K562 (cell line): Measurements from ENCODE around the gene PTPN20. TPM values are rescaled to one million over a fixed set of nuclear protein-coding genes. Genes with fewer than 3 reads are reported as not detected.

Source experiments
- ATAC-seq: fragments of 200-7000 bp; cut with Tn5 transposase; 3 replicates; pipeline ENCODE4 v1.9.1; 2020; ENCODE audit warnings: moderate library complexity
- BruUV-seq: library from RNA; stranded (reverse); fragments of 400-500 nt; replicated peaks from 2 replicates; lab custom pipeline; 2021; lab: Mats Ljungman, UMichigan
- CTCF ChIA-PET: fragments of 300-600 bp; formaldehyde crosslinking; extraction: SDS; loops from one replicate; lab custom pipeline; 2021; ENCODE audit warnings: low intra/inter-chr PET ratio; lab: Yijun Ruan, JAX
- POLR2A ChIA-PET: fragments of 300-600, 350-650 bp; sonication (Branson Sonifier 250); formaldehyde crosslinking; extraction: SDS; loops from one replicate; lab custom pipeline; 2021; ENCODE audit warnings: antibody characterized with exemption, inconsistent platforms; lab: Yijun Ruan, JAX
- DNase-seq, 4 experiments: peaks; one replicate each; pipeline versions ENCODE4 v3.0.0 to v3.0.0-alpha.2; 2011 to 2018; ENCODE audit warnings: low spot score in 3 of 4, mixed read lengths in 3 of 4; ENCODE audit errors: extremely low read depth in 1 of 4
- FAIRE-seq: peaks from 2 replicates; lab custom pipeline; 2011; peaks lifted over from hg19 to GRCh38; lab: Jason Lieb, UNC
- H2AFZ ChIP-seq: 2 replicates; pipeline ENCODE4 v1.6.0; 2011; ENCODE audit warnings: low read depth, low read length, control low read depth, inconsistent platforms
- H3K27ac ChIP-seq: fragments of 200-600 bp; 3 replicates; pipeline ENCODE4 v1.8.0; 2011; ENCODE audit warnings: low read depth, mild to moderate bottlenecking, control low read depth, inconsistent platforms, low read length, moderate library complexity, mixed read lengths; ENCODE audit errors: extremely low read depth
- H3K27me3 ChIP-seq, 2 experiments: fragments of 300-600 bp in 1 of 2; 2 replicates in 1 of 2; 3 replicates in 1 of 2; pipeline versions ENCODE4 v1.6.0 to v1.8.0; 2011; ENCODE audit warnings: inconsistent platforms in 2 of 2, low read length in 2 of 2, mild to moderate bottlenecking in 1 of 2, mixed read lengths in 1 of 2, moderate library complexity in 1 of 2; ENCODE audit not compliant: control insufficient read depth in 2 of 2, insufficient read depth in 2 of 2
- H3K36me3 ChIP-seq: fragments of 300-600 bp; 3 replicates; pipeline ENCODE4 v1.8.0; 2011; ENCODE audit warnings: mild to moderate bottlenecking, low read length, inconsistent platforms; ENCODE audit not compliant: control insufficient read depth, insufficient read depth
- H3K4me1 ChIP-seq, 2 experiments: fragments of 200-600 bp in 1 of 2; replicated peaks in 1 of 2; 2 replicates in 1 of 2; 3 replicates in 1 of 2; pipeline versions ENCODE4 v1.5.1 to v1.8.0; 2011; ENCODE audit warnings: inconsistent platforms in 2 of 2, low read length in 2 of 2, mild to moderate bottlenecking in 1 of 2, mixed read lengths in 1 of 2, moderate library complexity in 1 of 2; ENCODE audit not compliant: control insufficient read depth in 2 of 2, insufficient read depth in 2 of 2
- H3K4me2 ChIP-seq: 2 replicates; pipeline ENCODE4 v1.6.1; 2011; ENCODE audit warnings: low read length, control low read depth, inconsistent platforms, mixed read lengths; ENCODE audit not compliant: insufficient read depth
- H3K4me3 ChIP-seq: fragments of 200-600 bp; sonication (generic), shearing (Covaris generic); 2 replicates; pipeline ENCODE4 v1.5.1; 2016; ENCODE audit warnings: control low read depth, inconsistent platforms
- H3K79me2 ChIP-seq: fragments of 200-600 bp; 3 replicates; pipeline ENCODE4 v1.8.0; 2011; ENCODE audit warnings: low read length, inconsistent platforms; ENCODE audit not compliant: control insufficient read depth, insufficient read depth
- H3K9ac ChIP-seq, 2 experiments: 2 replicates each; pipeline versions ENCODE4 v1.6.0 to v1.6.1; 2011; ENCODE audit warnings: low read depth in 2 of 2, low read length in 2 of 2, control low read depth in 1 of 2, inconsistent platforms in 1 of 2, mild to moderate bottlenecking in 1 of 2, mixed read lengths in 1 of 2; ENCODE audit not compliant: insufficient read depth in 1 of 2
- H3K9me1 ChIP-seq: one replicate; pipeline ENCODE4 v1.6.0; 2011; ENCODE audit warnings: inconsistent platforms, mild to moderate bottlenecking, low read length, moderate library complexity; ENCODE audit not compliant: control insufficient read depth, insufficient read depth
- H3K9me3 ChIP-seq: replicated peaks from 2 replicates; pipeline ENCODE4 v1.5.1; 2011; ENCODE audit warnings: low read depth, low read length, inconsistent platforms; ENCODE audit not compliant: control insufficient read depth, insufficient read depth
- H4K20me1 ChIP-seq: replicated peaks from 2 replicates; pipeline ENCODE4 v1.6.1; 2011; ENCODE audit warnings: low read length, inconsistent platforms, mixed read lengths; ENCODE audit not compliant: control insufficient read depth, insufficient read depth
- CBFA2T3 ChIP-seq: fragments of 450-650 bp; IDR thresholded peaks from 2 replicates; pipeline ENCODE4 v1.6.1; 2017
- CEBPB ChIP-seq: fragments of 450-650 bp; IDR thresholded peaks from 2 replicates; pipeline ENCODE4 v1.6.1; 2016; ENCODE audit warnings: missing genetic modification characterization, missing compliant biosample characterization
- DACH1 ChIP-seq: fragments of 450-650 bp; IDR thresholded peaks from 2 replicates; pipeline ENCODE4 v1.6.1; 2018; ENCODE audit not compliant: partially characterized antibody
- GATAD2B ChIP-seq: fragments of 450-650 bp; IDR thresholded peaks from 2 replicates; pipeline ENCODE4 v1.6.1; 2017; ENCODE audit warnings: mild to moderate bottlenecking, borderline replicate concordance
- HNRNPLL ChIP-seq: fragments of 200-400 bp; formaldehyde crosslinking; IDR thresholded peaks from 2 replicates; pipeline ENCODE4 v1.6.1; 2017; ENCODE audit warnings: low read length, low read depth, mild to moderate bottlenecking; ENCODE audit not compliant: poor library complexity, severe bottlenecking
- IFI16 ChIP-seq: fragments of 250-450 bp; sonication (Bioruptor Pico); IDR thresholded peaks from 2 replicates; pipeline ENCODE4 v2.1.2; 2022; ENCODE audit warnings: mild to moderate bottlenecking, inconsistent platforms
- MTA1 ChIP-seq: fragments of 450-650 bp; IDR thresholded peaks from 2 replicates; pipeline ENCODE4 v1.6.1; 2017; ENCODE audit warnings: borderline replicate concordance
- in situ Hi-C: fragments of 300-500 bp; cut with MboI; formaldehyde crosslinking; loops from 4 replicates; pipeline ENCODE4 v1.15.0; 2018; ENCODE audit warnings: inconsistent platforms, mixed read lengths
- intact Hi-C: fragments of 100-400 bp; cut with micrococcal nuclease; formaldehyde crosslinking; loops from 2 replicates; pipeline ENCODE4 v1.14.2; 2022
- polyA plus RNA-seq, 8 experiments: library from polyadenylated mRNA; depleted of rRNA in 4 of 8; stranded (reverse) in 5 of 8; unstranded in 3 of 8; fragments of >200 nt; fragmentation: Nextera tagmentation in 2 of 8; fragmentation: Illumina TruSeq in 1 of 8; extraction: Ambion mirVana in 2 of 8; extraction: Trizol in 1 of 8; gene quantifications; 2 replicates each; pipeline versions ENCODE4 v1.2.1 to v1.2.3, GENCODE V29; 2011 to 2014; ENCODE audit warnings: inconsistent platforms in 1 of 8, missing spikeins in 1 of 8
- total RNA-seq, 7 experiments: library from RNA; depleted of rRNA in 6 of 7; stranded (reverse); fragments of >200 nt in 6 of 7; fragmentation: Illumina TruSeq in 2 of 7; extraction: Trizol in 2 of 7; gene quantifications; 2 replicates each; pipeline versions ENCODE4 v1.2.1 to v1.2.3, GENCODE V29; 2011 to 2021; ENCODE audit warnings: low replicate concordance in 1 of 7
- TF ChIP-seq, protein P1 (sequence below): fragments of 450-650 bp; IDR thresholded peaks from 2 replicates; pipeline ENCODE4 v1.6.1; 2016; ENCODE audit warnings: antibody characterized with exemption

The PTPN20 gene
- total and polyA plus RNA-seq, 9 of the 15 experiments (the other 6 are each of a cell fraction or from before 2014, with no cell fraction given): 0.03 to 0.18 (median 0.10) TPM; not detected in 6

DNA sequence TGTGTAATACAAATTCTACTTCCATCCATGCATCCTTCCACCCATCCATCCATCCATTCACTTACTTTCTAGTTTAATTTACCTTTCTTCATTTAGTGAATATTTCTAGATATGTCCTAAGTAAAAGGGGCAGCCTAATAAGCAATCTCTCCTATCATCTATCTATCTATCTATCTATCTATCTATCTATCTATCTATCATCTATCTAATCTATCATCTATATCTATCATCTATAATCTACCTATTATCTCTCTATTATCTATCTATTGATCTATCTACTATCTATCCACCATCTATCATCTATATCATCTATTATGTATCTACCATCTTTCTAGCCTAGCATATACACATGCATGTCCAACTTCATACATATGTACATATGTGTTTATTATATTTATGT lies 104.2 kb downstream of the PTPN20 start:
- no peak overlapping the region for H3K4me3 ChIP-seq
- in situ Hi-C loops: no loop called here
- H3K9ac ChIP-seq: no peak overlapping the region
- POLR2A ChIA-PET: interaction anchor here (0.7 kb wide), 1 partner anchor 27 kb away, joined by 3 read pairs; no protein-coding TSS in a partner anchor
- DNase-seq: no peak
- H3K9me3 ChIP-seq: no peaks in the 10 kb centered on the region
- peaks cover 0 to 7% of the 10 kb centered on the region in 2 experiments; a peak in 1 of 5 replicates for H3K4me1 ChIP-seq
- peak; percentile 75; the same call in 1 of the 2 replicates for TF ChIP-seq MTA1
- no peak for TF ChIP-seq IFI16 (CRISPR knock-in tag)
- TF ChIP-seq DACH1: peak; percentile 94
- no peak for TF ChIP-seq HNRNPLL
- TF ChIP-seq, protein P1, sequence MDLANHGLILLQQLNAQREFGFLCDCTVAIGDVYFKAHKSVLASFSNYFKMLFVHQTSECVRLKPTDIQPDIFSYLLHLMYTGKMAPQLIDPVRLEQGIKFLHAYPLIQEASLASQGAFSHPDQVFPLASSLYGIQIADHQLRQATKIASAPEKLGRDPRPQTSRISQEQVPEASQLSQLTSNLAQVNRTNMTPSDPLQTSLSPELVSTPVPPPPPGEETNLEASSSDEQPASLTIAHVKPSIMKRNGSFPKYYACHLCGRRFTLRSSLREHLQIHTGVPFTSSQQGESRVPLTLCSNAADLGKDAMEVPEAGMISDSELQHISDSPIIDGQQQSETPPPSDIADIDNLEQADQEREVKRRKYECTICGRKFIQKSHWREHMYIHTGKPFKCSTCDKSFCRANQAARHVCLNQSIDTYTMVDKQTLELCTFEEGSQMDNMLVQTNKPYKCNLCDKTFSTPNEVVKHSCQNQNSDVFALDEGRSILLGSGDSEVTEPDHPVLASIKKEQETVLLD: peak; percentile 79; the same call in 1 of the 2 replicates
- TF ChIP-seq CBFA2T3: no peak
- TF ChIP-seq CEBPB: no peak
- peak; percentile 71; the same call in 1 of the 2 replicates for TF ChIP-seq GATAD2B
- H3K27ac ChIP-seq: no peak overlapping the region
- BruUV-seq: no TSS peak
- H3K36me3 ChIP-seq: no peaks in the 10 kb centered on the region
- FAIRE-seq: no peak
- H3K79me2 ChIP-seq: no peaks in the 10 kb centered on the region
- no peaks in the 10 kb centered on the region for H4K20me1 ChIP-seq
- no peak for ATAC-seq
- peaks cover 0 to 24% of the 10 kb centered on the region in 2 experiments; a peak in 2 of 5 replicates for H3K27me3 ChIP-seq
- CTCF ChIA-PET: no interaction called here
- no peak overlapping the region for H2AFZ ChIP-seq
- H3K4me2 ChIP-seq: no peak overlapping the region
- intact Hi-C loops: no loop called here
- H3K9me1 ChIP-seq: no peaks in the 10 kb centered on the region
